Measurements from ENCODE around the gene PSMF1.

PSMF1 gene

GRCh38 chr20:1190847-1191246 is 72.4 kb downstream of the PSMF1 start:
- DNase-seq (ENCODE audit: low read depth) = no peak

- DNase-seq (ENCODE audit: low read depth) = no peak
These were observed 72.9 kb downstream of the PSMF1 start for GRCh38 chr20:1191299-1191698.

GRCh38 chr20:1195226-1195625 is 76.8 kb downstream of the PSMF1 start:
- DNase-seq (ENCODE audit: low read depth) = no peak

- no peak for DNase-seq (ENCODE audit: low read depth)
These were observed 78.2 kb downstream of the PSMF1 start for GRCh38 chr20:1196634-1197033.

GRCh38 chr20:1197801-1198200 is 79.4 kb downstream of the PSMF1 start:
- no peak for DNase-seq (ENCODE audit: low read depth)

- no peak for DNase-seq (ENCODE audit: low read depth)
These were observed 80.3 kb downstream of the PSMF1 start for GRCh38 chr20:1198751-1199150.

GRCh38 chr20:1199212-1199873 is 80.9 kb downstream of the PSMF1 start:
- no peak for DNase-seq (ENCODE audit: low read depth)

GRCh38 chr20:1199964-1200363 is 81.6 kb downstream of the PSMF1 start:
- DNase-seq (ENCODE audit: low read depth) = no peak

- no peak for DNase-seq (ENCODE audit: low read depth)
These were observed 84.5 kb downstream of the PSMF1 start, which contains the start of gene C20orf202 for GRCh38 chr20:1202762-1203504. Gene C20orf202, plus strand, starts transcription at chr20:1203454. Its CDS starts 132 bp downstream, at chr20:1203586.

- no peak for DNase-seq (ENCODE audit: low read depth)
These were observed 85.2 kb downstream of the PSMF1 start for GRCh38 chr20:1203630-1204029.

- no peak for DNase-seq (ENCODE audit: low read depth)
These were observed 85.7 kb downstream of the PSMF1 start for GRCh38 chr20:1204113-1204512.

GRCh38 chr20:1204576-1204975 is 86.2 kb downstream of the PSMF1 start:
- no peak for DNase-seq (ENCODE audit: low read depth)

GRCh38 chr20:1205802-1206201 is 87.4 kb downstream of the PSMF1 start:
- DNase-seq (ENCODE audit: low read depth) = no peak

- DNase-seq (ENCODE audit: low read depth) = no peak
These were observed 88.2 kb downstream of the PSMF1 start for GRCh38 chr20:1206366-1207148.

GRCh38 chr20:1207293-1207878 is 89.0 kb downstream of the PSMF1 start:
- DNase-seq (ENCODE audit: low read depth) = no peak

GRCh38 chr20:1209447-1210387 is 91.3 kb downstream of the PSMF1 start:
- no peak for DNase-seq (ENCODE audit: low read depth)

- no peak for DNase-seq (ENCODE audit: low read depth)
These were observed 92.1 kb downstream of the PSMF1 start for GRCh38 chr20:1210501-1210900.

GRCh38 chr20:1212023-1212422 is 93.6 kb downstream of the PSMF1 start:
- DNase-seq (ENCODE audit: low read depth) = no peak

- peak; percentile 45 for DNase-seq (ENCODE audit: low read depth)
These were observed 94.4 kb downstream of the PSMF1 start for GRCh38 chr20:1212607-1213396.

- no peak for DNase-seq (ENCODE audit: low read depth)
These were observed 96.4 kb downstream of the PSMF1 start for GRCh38 chr20:1214838-1215261.

All from stimulated activated CD8-positive, alpha-beta memory T cell treated with anti-CD3 and anti-CD28 coated beads, Interleukin-4, amount 100 ng/mL, for 24 hours (primary cell).